Measurements from ENCODE around the gene STEAP1B. TPM values are rescaled to one million over a fixed set of nuclear protein-coding genes. Genes with fewer than 3 reads are reported as not detected.
"Not testable (repeated sequence)": the region's sequence is repeated elsewhere in the genome, so short reads cannot be mapped to it uniquely, and the experiment has no call there.

STEAP1B gene
- total RNA-seq, 1 donor, result 31.8 TPM

GRCh38 chr7:22542254-22542653 is 42.3 kb upstream of the STEAP1B start:
- Histone ChIP-seq H3K27ac (ENCODE audit: low read depth, low read length) (no peak overlapping the region), H3K4me3 (ENCODE audit: insufficient read depth, low read length) (no peak overlapping the region), H4K20me1 (ENCODE audit: insufficient read depth, low read length) (no peaks in the 10 kb centered on the region), H2AFZ (ENCODE audit: low read length) (no peak overlapping the region), H3K4me2 (ENCODE audit: insufficient read depth, low read length) (no peak overlapping the region), H3K79me2 (ENCODE audit: insufficient read depth, low read length) (no peaks in the 10 kb centered on the region), H3K9me3 (ENCODE audit: low read depth, low read length) (no peaks in the 10 kb centered on the region), H3K27me3 (ENCODE audit: insufficient read depth, low read length) (peaks cover 21% of the 10 kb centered on the region), H3K36me3 (ENCODE audit: insufficient read depth, low read length) (no peaks in the 10 kb centered on the region), H3K4me1 (ENCODE audit: insufficient read depth, low read length) (no peaks in the 10 kb centered on the region)
- DNase-seq (ENCODE audit: insufficient read length, low spot score, missing footprints), result no peak
- no peak for TF ChIP-seq CTCF (IDR thresholded peaks at IDR 0.05; ENCODE audit: extremely low read depth, low read depth, low read length)

GRCh38 chr7:22541789-22542188 is 41.8 kb upstream of the STEAP1B start:
- no peak overlapping the region for H2AFZ ChIP-seq (ENCODE audit: low read length)
- TF ChIP-seq CTCF (IDR thresholded peaks at IDR 0.05; ENCODE audit: extremely low read depth, low read depth, low read length), result no peak
- no peak overlapping the region for H3K27ac ChIP-seq (ENCODE audit: low read depth, low read length)
- H4K20me1 ChIP-seq (ENCODE audit: insufficient read depth, low read length), result no peaks in the 10 kb centered on the region
- peaks cover 16% of the 10 kb centered on the region for H3K27me3 ChIP-seq (ENCODE audit: insufficient read depth, low read length)
- no peak overlapping the region for H3K4me2 ChIP-seq (ENCODE audit: insufficient read depth, low read length)
- H3K79me2 ChIP-seq (ENCODE audit: insufficient read depth, low read length), result no peaks in the 10 kb centered on the region
- H3K36me3 ChIP-seq (ENCODE audit: insufficient read depth, low read length), result no peaks in the 10 kb centered on the region
- no peaks in the 10 kb centered on the region for H3K9me3 ChIP-seq (ENCODE audit: low read depth, low read length)
- DNase-seq (ENCODE audit: insufficient read length, low spot score, missing footprints), result no peak
- no peak overlapping the region for H3K4me3 ChIP-seq (ENCODE audit: insufficient read depth, low read length)
- H3K4me1 ChIP-seq (ENCODE audit: insufficient read depth, low read length), result no peaks in the 10 kb centered on the region

GRCh38 chr7:22528537-22528936 is 28.5 kb upstream of the STEAP1B start:
- H4K20me1 ChIP-seq (ENCODE audit: insufficient read depth, low read length); H3K9me3 ChIP-seq (ENCODE audit: low read depth, low read length); H3K27me3 ChIP-seq (ENCODE audit: insufficient read depth, low read length); H3K79me2 ChIP-seq (ENCODE audit: insufficient read depth, low read length); H3K4me1 ChIP-seq (ENCODE audit: insufficient read depth, low read length); DNase-seq (ENCODE audit: insufficient read length, low spot score, missing footprints); H3K36me3 ChIP-seq (ENCODE audit: insufficient read depth, low read length); H3K4me3 ChIP-seq (ENCODE audit: insufficient read depth, low read length); H2AFZ ChIP-seq (ENCODE audit: low read length); H3K27ac ChIP-seq (ENCODE audit: low read depth, low read length); H3K4me2 ChIP-seq (ENCODE audit: insufficient read depth, low read length): not testable (repeated sequence)

- H3K27ac ChIP-seq (ENCODE audit: low read depth, low read length); H3K9me3 ChIP-seq (ENCODE audit: low read depth, low read length); H3K4me3 ChIP-seq (ENCODE audit: insufficient read depth, low read length); H3K4me1 ChIP-seq (ENCODE audit: insufficient read depth, low read length); H2AFZ ChIP-seq (ENCODE audit: low read length); H3K27me3 ChIP-seq (ENCODE audit: insufficient read depth, low read length); H3K36me3 ChIP-seq (ENCODE audit: insufficient read depth, low read length); DNase-seq (ENCODE audit: insufficient read length, low spot score, missing footprints); H4K20me1 ChIP-seq (ENCODE audit: insufficient read depth, low read length); H3K79me2 ChIP-seq (ENCODE audit: insufficient read depth, low read length); H3K4me2 ChIP-seq (ENCODE audit: insufficient read depth, low read length): not testable (repeated sequence)
These were observed 24.5 kb upstream of the STEAP1B start for GRCh38 chr7:22524353-22524947.

- H3K27me3 ChIP-seq (ENCODE audit: insufficient read depth, low read length); H3K4me2 ChIP-seq (ENCODE audit: insufficient read depth, low read length); H2AFZ ChIP-seq (ENCODE audit: low read length); H3K9me3 ChIP-seq (ENCODE audit: low read depth, low read length); H4K20me1 ChIP-seq (ENCODE audit: insufficient read depth, low read length); H3K36me3 ChIP-seq (ENCODE audit: insufficient read depth, low read length); DNase-seq (ENCODE audit: insufficient read length, low spot score, missing footprints); H3K4me1 ChIP-seq (ENCODE audit: insufficient read depth, low read length); H3K4me3 ChIP-seq (ENCODE audit: insufficient read depth, low read length); H3K27ac ChIP-seq (ENCODE audit: low read depth, low read length); H3K79me2 ChIP-seq (ENCODE audit: insufficient read depth, low read length): not testable (repeated sequence)
- TF ChIP-seq CTCF (IDR thresholded peaks at IDR 0.05; ENCODE audit: extremely low read depth, low read depth, low read length), result peak; percentile 31
These were observed 23.7 kb upstream of the STEAP1B start for GRCh38 chr7:22523478-22524352.

- not testable (repeated sequence) for H2AFZ ChIP-seq (ENCODE audit: low read length); H3K27me3 ChIP-seq (ENCODE audit: insufficient read depth, low read length); H3K79me2 ChIP-seq (ENCODE audit: insufficient read depth, low read length); H3K4me3 ChIP-seq (ENCODE audit: insufficient read depth, low read length); H3K9me3 ChIP-seq (ENCODE audit: low read depth, low read length); H3K27ac ChIP-seq (ENCODE audit: low read depth, low read length); H4K20me1 ChIP-seq (ENCODE audit: insufficient read depth, low read length); H3K4me1 ChIP-seq (ENCODE audit: insufficient read depth, low read length); DNase-seq (ENCODE audit: insufficient read length, low spot score, missing footprints); H3K36me3 ChIP-seq (ENCODE audit: insufficient read depth, low read length); H3K4me2 ChIP-seq (ENCODE audit: insufficient read depth, low read length)
These were observed 19.6 kb upstream of the STEAP1B start for GRCh38 chr7:22519560-22519959.
